ENCODE data around the gene ZDHHC11B. TPM values are rescaled to one million over a fixed set of nuclear protein-coding genes. Genes with fewer than 3 reads are reported as not detected.
"Not testable (repeated sequence)": the region's sequence is repeated elsewhere in the genome, so short reads cannot be mapped to it uniquely, and the experiment has no call there.

Gene ZDHHC11B
- total RNA-seq = 10 to 100 TPM; 17.0 to 49.2 (median 24.1) TPM
- 6.6 TPM for polyA plus RNA-seq
- long read RNA-seq, donor 1, partial matches to known transcripts = 2 of 27 reads
- long read RNA-seq, donor 1, other reads (novel, unspliced or antisense) = 21 of 27 reads
- long read RNA-seq, donor 2, partial matches to known transcripts = 1 of 18 reads
- long read RNA-seq, donor 2, other reads (novel, unspliced or antisense) = 15 of 18 reads
- long read RNA-seq, donor 3, transcript ZDHHC11B-203 (4 exons, 2,733 nt) = major isoform, 6 of 137 reads
- long read RNA-seq, donor 3, partial matches to known transcripts = 17 of 137 reads
- long read RNA-seq, donor 3, other reads (novel, unspliced or antisense) = 112 of 137 reads
- long read RNA-seq, donor 4, partial matches to known transcripts = 1 of 12 reads
- long read RNA-seq, donor 4, other reads (novel, unspliced or antisense) = 8 of 12 reads

- intact Hi-C loops (cut with DNase I) = loop anchor here in 2 of 4 donors (5.0 to 10.0 kb wide), 2 partner anchors 87 to 90 kb away; partner anchors contain the start of gene TPPP (in 1 of the 2)
- not testable (repeated sequence) for H3K27ac ChIP-seq (ENCODE audit: low read length)
These were observed at the start of gene ZDHHC11B for GRCh38 chr5:784428-785177. TSS of gene ZDHHC11B (minus strand) at chr5:784729. CDS start at chr5:766919, 17,810 bp downstream.

GRCh38 chr5:834013-834412 lies 49.5 kb upstream of the ZDHHC11B start:
- H3K4me3 ChIP-seq (ENCODE audit: low read length); H3K27me3 ChIP-seq (ENCODE audit: control insufficient read depth, insufficient read depth); H3K9me3 ChIP-seq (ENCODE audit: control insufficient read depth, low read length); ATAC-seq; H3K27ac ChIP-seq (ENCODE audit: low read length); intact Hi-C loops (cut with DNase I); H3K4me1 ChIP-seq (ENCODE audit: control insufficient read depth, insufficient read depth, low read length); DNase-seq: not testable (repeated sequence)
- WGBS = 80% methylated on average over 2 of the region's 2 CpGs

More at GRCh38 chr5:784428-785177, at the start of gene ZDHHC11B:
- H3K4me1 ChIP-seq (ENCODE audit: control insufficient read depth, insufficient read depth, low read length); H3K9me3 ChIP-seq (ENCODE audit: control insufficient read depth, low read length); H3K27me3 ChIP-seq (ENCODE audit: control insufficient read depth, insufficient read depth): not testable (repeated sequence)
- DNase-seq = peak; percentile 94 to 98 (median 96)
- under 1% methylated on average over 46 of the region's 101 CpGs for WGBS
- ATAC-seq = peak; percentile 67 to 74
- peak within 1 kb of the TSS; percentile 47 for H3K4me3 ChIP-seq (ENCODE audit: low read length)

- H3K9me3 ChIP-seq (ENCODE audit: control insufficient read depth, low read length); H3K4me3 ChIP-seq (ENCODE audit: low read length); ATAC-seq; H3K4me1 ChIP-seq (ENCODE audit: control insufficient read depth, insufficient read depth, low read length); H3K27ac ChIP-seq (ENCODE audit: low read length); intact Hi-C loops (cut with DNase I); H3K27me3 ChIP-seq (ENCODE audit: control insufficient read depth, insufficient read depth): not testable (repeated sequence)
- WGBS = 96% methylated on average over 17 of the region's 19 CpGs
- peak in 1 of 3 donors; percentile 46 for DNase-seq
These were observed 43.7 kb upstream of the ZDHHC11B start for GRCh38 chr5:828194-828593.

- DNase-seq; H3K27ac ChIP-seq (ENCODE audit: low read length); H3K4me3 ChIP-seq (ENCODE audit: low read length); H3K4me1 ChIP-seq (ENCODE audit: control insufficient read depth, insufficient read depth, low read length); intact Hi-C loops (cut with DNase I); H3K9me3 ChIP-seq (ENCODE audit: control insufficient read depth, low read length); H3K27me3 ChIP-seq (ENCODE audit: control insufficient read depth, insufficient read depth): not testable (repeated sequence)
- peak in 1 of 2 donors; percentile 45 for ATAC-seq
- 0% methylated on average over 1 of the region's 1 CpG for WGBS
These were observed 41.0 kb upstream of the ZDHHC11B start for GRCh38 chr5:825544-825943.

GRCh38 chr5:821504-821903 lies 37.0 kb upstream of the ZDHHC11B start:
- peaks cover 9% of the 10 kb centered on the region for H3K9me3 ChIP-seq (ENCODE audit: control insufficient read depth, low read length)
- WGBS = no CpG with 5 or more reads among the region's 8 CpGs
- no peak overlapping the region for H3K4me3 ChIP-seq (ENCODE audit: low read length)
- intact Hi-C loops (cut with DNase I) = no loop called here
- no peak overlapping the region for H3K27ac ChIP-seq (ENCODE audit: low read length)
- H3K4me1 ChIP-seq (ENCODE audit: control insufficient read depth, insufficient read depth, low read length) = no peaks in the 10 kb centered on the region
- DNase-seq (no peak), ATAC-seq (no peak)
- no peaks in the 10 kb centered on the region for H3K27me3 ChIP-seq (ENCODE audit: control insufficient read depth, insufficient read depth)

- H3K27ac ChIP-seq (ENCODE audit: low read length) = no peak overlapping the region
- intact Hi-C loops (cut with DNase I) = no loop called here
- H3K9me3 ChIP-seq (ENCODE audit: control insufficient read depth, low read length) = peaks cover 9% of the 10 kb centered on the region
- ATAC-seq (no peak), DNase-seq (no peak)
- no peaks in the 10 kb centered on the region for H3K4me1 ChIP-seq (ENCODE audit: control insufficient read depth, insufficient read depth, low read length)
- WGBS = no CpG with 5 or more reads among the region's 3 CpGs
- no peaks in the 10 kb centered on the region for H3K27me3 ChIP-seq (ENCODE audit: control insufficient read depth, insufficient read depth)
- no peak overlapping the region for H3K4me3 ChIP-seq (ENCODE audit: low read length)
These were observed 35.7 kb upstream of the ZDHHC11B start for GRCh38 chr5:820245-820644.

GRCh38 chr5:819078-819477 lies 34.5 kb upstream of the ZDHHC11B start:
- Histone ChIP-seq H3K4me3 (ENCODE audit: low read length) (no peak overlapping the region), H3K4me1 (ENCODE audit: control insufficient read depth, insufficient read depth, low read length) (no peaks in the 10 kb centered on the region), H3K9me3 (ENCODE audit: control insufficient read depth, low read length) (peaks cover 9% of the 10 kb centered on the region), H3K27me3 (ENCODE audit: control insufficient read depth, insufficient read depth) (no peaks in the 10 kb centered on the region), H3K27ac (ENCODE audit: low read length) (no peak overlapping the region)
- ATAC-seq = peak in 1 of 2 donors; percentile 71
- peak in 1 of 3 donors; percentile 49 for DNase-seq
- no CpG with 5 or more reads among the region's 3 CpGs for WGBS
- intact Hi-C loops (cut with DNase I) = no loop called here

- peaks cover 4% of the 10 kb centered on the region for H3K9me3 ChIP-seq (ENCODE audit: control insufficient read depth, low read length)
- no peak for DNase-seq
- no CpG with 5 or more reads among the region's 15 CpGs for WGBS
- no peak overlapping the region for H3K27ac ChIP-seq (ENCODE audit: low read length)
- no peak overlapping the region for H3K4me3 ChIP-seq (ENCODE audit: low read length)
- intact Hi-C loops (cut with DNase I) = no loop called here
- no peak for ATAC-seq
- no peaks in the 10 kb centered on the region for H3K27me3 ChIP-seq (ENCODE audit: control insufficient read depth, insufficient read depth)
- H3K4me1 ChIP-seq (ENCODE audit: control insufficient read depth, insufficient read depth, low read length) = no peaks in the 10 kb centered on the region
These were observed 31.6 kb upstream of the ZDHHC11B start for GRCh38 chr5:816176-816575.

GRCh38 chr5:815449-815848 lies 30.9 kb upstream of the ZDHHC11B start:
- ATAC-seq (no peak), DNase-seq (no peak)
- no peaks in the 10 kb centered on the region for H3K4me1 ChIP-seq (ENCODE audit: control insufficient read depth, insufficient read depth, low read length)
- no peak overlapping the region for H3K27ac ChIP-seq (ENCODE audit: low read length)
- no CpG with 5 or more reads among the region's 3 CpGs for WGBS
- H3K27me3 ChIP-seq (ENCODE audit: control insufficient read depth, insufficient read depth) = no peaks in the 10 kb centered on the region
- peaks cover 2% of the 10 kb centered on the region for H3K9me3 ChIP-seq (ENCODE audit: control insufficient read depth, low read length)
- intact Hi-C loops (cut with DNase I) = no loop called here
- H3K4me3 ChIP-seq (ENCODE audit: low read length) = no peak overlapping the region

GRCh38 chr5:813575-813974 lies 29.0 kb upstream of the ZDHHC11B start:
- H3K27ac ChIP-seq (ENCODE audit: low read length); H3K4me1 ChIP-seq (ENCODE audit: control insufficient read depth, insufficient read depth, low read length); H3K27me3 ChIP-seq (ENCODE audit: control insufficient read depth, insufficient read depth); H3K9me3 ChIP-seq (ENCODE audit: control insufficient read depth, low read length); DNase-seq; intact Hi-C loops (cut with DNase I); H3K4me3 ChIP-seq (ENCODE audit: low read length): not testable (repeated sequence)
- WGBS = no CpG with 5 or more reads among the region's 5 CpGs
- peak; percentile 29 to 51 for ATAC-seq

GRCh38 chr5:811384-811783 lies 26.9 kb upstream of the ZDHHC11B start:
- H3K9me3 ChIP-seq (ENCODE audit: control insufficient read depth, low read length); intact Hi-C loops (cut with DNase I); H3K27me3 ChIP-seq (ENCODE audit: control insufficient read depth, insufficient read depth); DNase-seq; H3K4me3 ChIP-seq (ENCODE audit: low read length); H3K27ac ChIP-seq (ENCODE audit: low read length); H3K4me1 ChIP-seq (ENCODE audit: control insufficient read depth, insufficient read depth, low read length): not testable (repeated sequence)
- 56% methylated on average over 6 of the region's 9 CpGs for WGBS
- peak in 1 of 2 donors; percentile 40 for ATAC-seq

Data from right cardiac atrium (tissue), 5 donors.